ENCODE results near the gene NUP210. TPM values are rescaled to one million over a fixed set of nuclear protein-coding genes. Genes with fewer than 3 reads are reported as not detected.

Gene NUP210
- total and polyA plus RNA-seq, 2 of the 13 experiments (the other 11 are each of a cell fraction or from before 2014, with no cell fraction given), result 31.6 to 35.2 TPM

DNA sequence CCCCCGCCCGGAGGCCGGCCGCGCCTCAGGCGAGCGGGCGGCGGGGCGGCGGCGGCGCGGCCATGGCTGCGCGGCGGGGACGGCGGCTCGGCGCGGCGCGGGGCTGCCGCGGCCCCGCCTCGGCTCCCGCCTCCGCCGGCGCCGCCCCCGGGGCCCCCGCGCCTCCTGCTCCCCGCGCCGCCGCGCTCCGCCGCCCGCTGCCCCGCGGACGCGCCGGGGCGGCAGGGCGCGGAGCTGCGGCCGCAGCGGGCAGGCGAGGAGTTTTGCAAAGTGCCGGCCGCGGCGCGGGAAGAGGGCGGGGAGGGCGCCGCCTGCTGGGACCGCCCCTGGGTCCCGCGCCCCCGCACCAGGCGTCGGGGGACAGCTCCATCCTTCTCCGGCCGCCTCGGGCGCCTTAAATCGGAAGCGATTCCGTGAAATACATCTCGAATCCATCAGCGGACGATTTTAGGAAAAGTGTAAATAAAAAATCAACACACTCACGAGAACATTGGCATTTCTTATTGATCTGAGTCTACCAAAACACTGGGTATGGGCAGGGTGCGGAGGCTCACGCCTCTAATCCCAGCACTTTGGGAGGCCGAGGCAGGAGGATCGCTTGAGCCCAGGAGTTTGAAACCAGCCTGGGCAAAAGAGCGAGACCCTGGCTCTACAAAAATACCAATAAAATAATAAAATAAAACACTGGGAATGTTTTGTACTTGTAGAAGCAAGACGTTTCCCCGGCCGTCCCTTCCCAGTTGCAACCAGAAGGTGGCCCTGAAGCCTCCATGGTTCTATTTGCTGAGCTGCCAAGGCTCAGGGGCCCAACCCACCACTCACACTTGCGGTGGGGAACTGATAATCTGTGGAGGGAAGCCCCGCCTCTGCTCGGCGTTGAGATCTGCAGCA lies 136.9 kb downstream of the NUP210 start (continued):
- TF ChIP-seq, protein P1, sequence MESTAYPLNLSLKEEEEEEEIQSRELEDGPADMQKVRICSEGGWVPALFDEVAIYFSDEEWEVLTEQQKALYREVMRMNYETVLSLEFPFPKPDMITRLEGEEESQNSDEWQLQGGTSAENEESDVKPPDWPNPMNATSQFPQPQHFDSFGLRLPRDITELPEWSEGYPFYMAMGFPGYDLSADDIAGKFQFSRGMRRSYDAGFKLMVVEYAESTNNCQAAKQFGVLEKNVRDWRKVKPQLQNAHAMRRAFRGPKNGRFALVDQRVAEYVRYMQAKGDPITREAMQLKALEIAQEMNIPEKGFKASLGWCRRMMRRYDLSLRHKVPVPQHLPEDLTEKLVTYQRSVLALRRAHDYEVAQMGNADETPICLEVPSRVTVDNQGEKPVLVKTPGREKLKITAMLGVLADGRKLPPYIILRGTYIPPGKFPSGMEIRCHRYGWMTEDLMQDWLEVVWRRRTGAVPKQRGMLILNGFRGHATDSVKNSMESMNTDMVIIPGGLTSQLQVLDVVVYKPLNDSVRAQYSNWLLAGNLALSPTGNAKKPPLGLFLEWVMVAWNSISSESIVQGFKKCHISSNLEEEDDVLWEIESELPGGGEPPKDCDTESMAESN (CRISPR knock-in tag; conservative IDR thresholded peaks at IDR 0.05), result no peak
- no peak for TF ChIP-seq GTF2F1 (IDR thresholded peaks at IDR 0.05; ENCODE audit: low read length)
- TF ChIP-seq, protein P2, sequence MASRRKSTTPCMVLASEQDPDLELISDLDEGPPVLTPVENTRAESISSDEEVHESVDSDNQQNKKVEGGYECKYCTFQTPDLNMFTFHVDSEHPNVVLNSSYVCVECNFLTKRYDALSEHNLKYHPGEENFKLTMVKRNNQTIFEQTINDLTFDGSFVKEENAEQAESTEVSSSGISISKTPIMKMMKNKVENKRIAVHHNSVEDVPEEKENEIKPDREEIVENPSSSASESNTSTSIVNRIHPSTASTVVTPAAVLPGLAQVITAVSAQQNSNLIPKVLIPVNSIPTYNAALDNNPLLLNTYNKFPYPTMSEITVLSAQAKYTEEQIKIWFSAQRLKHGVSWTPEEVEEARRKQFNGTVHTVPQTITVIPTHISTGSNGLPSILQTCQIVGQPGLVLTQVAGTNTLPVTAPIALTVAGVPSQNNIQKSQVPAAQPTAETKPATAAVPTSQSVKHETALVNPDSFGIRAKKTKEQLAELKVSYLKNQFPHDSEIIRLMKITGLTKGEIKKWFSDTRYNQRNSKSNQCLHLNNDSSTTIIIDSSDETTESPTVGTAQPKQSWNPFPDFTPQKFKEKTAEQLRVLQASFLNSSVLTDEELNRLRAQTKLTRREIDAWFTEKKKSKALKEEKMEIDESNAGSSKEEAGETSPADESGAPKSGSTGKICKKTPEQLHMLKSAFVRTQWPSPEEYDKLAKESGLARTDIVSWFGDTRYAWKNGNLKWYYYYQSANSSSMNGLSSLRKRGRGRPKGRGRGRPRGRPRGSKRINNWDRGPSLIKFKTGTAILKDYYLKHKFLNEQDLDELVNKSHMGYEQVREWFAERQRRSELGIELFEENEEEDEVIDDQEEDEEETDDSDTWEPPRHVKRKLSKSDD (CRISPR knock-in tag; IDR thresholded peaks at IDR 0.05; ENCODE audit: low read depth), result no peak
- no peak; the same call in 1 of the 2 replicates for TF ChIP-seq GATAD2A (CRISPR knock-in tag; IDR thresholded peaks at IDR 0.05)
- TF ChIP-seq, protein P3, sequence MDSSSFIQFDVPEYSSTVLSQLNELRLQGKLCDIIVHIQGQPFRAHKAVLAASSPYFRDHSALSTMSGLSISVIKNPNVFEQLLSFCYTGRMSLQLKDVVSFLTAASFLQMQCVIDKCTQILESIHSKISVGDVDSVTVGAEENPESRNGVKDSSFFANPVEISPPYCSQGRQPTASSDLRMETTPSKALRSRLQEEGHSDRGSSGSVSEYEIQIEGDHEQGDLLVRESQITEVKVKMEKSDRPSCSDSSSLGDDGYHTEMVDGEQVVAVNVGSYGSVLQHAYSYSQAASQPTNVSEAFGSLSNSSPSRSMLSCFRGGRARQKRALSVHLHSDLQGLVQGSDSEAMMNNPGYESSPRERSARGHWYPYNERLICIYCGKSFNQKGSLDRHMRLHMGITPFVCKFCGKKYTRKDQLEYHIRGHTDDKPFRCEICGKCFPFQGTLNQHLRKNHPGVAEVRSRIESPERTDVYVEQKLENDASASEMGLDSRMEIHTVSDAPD (CRISPR knock-in tag; IDR thresholded peaks at IDR 0.05), result 0 out of 2 replicates have a peak, but pooled peaks have one; percentile 17
- 0 out of 2 replicates have a peak, but pooled peaks have one; percentile 25 for TF ChIP-seq ETV6 (CRISPR knock-in tag; conservative IDR thresholded peaks at IDR 0.05)
- 0 out of 2 replicates have a peak, but pooled peaks have one; percentile 28 for TF ChIP-seq ZNF263 (CRISPR knock-in tag; IDR thresholded peaks at IDR 0.05)
- TF ChIP-seq ZMYM3 (CRISPR knock-in tag; IDR thresholded peaks at IDR 0.05), result no peak; the same call in 1 of the 2 replicates
- TF ChIP-seq, protein P4, sequence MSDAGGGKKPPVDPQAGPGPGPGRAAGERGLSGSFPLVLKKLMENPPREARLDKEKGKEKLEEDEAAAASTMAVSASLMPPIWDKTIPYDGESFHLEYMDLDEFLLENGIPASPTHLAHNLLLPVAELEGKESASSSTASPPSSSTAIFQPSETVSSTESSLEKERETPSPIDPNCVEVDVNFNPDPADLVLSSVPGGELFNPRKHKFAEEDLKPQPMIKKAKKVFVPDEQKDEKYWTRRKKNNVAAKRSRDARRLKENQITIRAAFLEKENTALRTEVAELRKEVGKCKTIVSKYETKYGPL (CRISPR knock-in tag; IDR thresholded peaks at IDR 0.05), result no peak
- TF ChIP-seq ZNF329 (CRISPR knock-in tag; IDR thresholded peaks at IDR 0.05; ENCODE audit: low read depth), result no peak
- TF ChIP-seq SMARCE1 (IDR thresholded peaks at IDR 0.05; ENCODE audit: borderline replicate concordance), result no peak
- 0 out of 2 replicates have a peak, but pooled peaks have one; percentile 20 for TF ChIP-seq TAF1 (CRISPR knock-in tag; IDR thresholded peaks at IDR 0.05)
- 0 out of 2 replicates have a peak, but pooled peaks have one; percentile 21 for TF ChIP-seq IRX3 (CRISPR knock-in tag; IDR thresholded peaks at IDR 0.05; ENCODE audit: borderline replicate concordance, low read depth)
- TF ChIP-seq ZFP41 (CRISPR knock-in tag; IDR thresholded peaks at IDR 0.05; ENCODE audit: borderline replicate concordance), result no peak
- no peak for TF ChIP-seq ZNF253 (CRISPR knock-in tag; IDR thresholded peaks at IDR 0.05; ENCODE audit: borderline replicate concordance)
- TF ChIP-seq SIX1 (CRISPR knock-in tag; IDR thresholded peaks at IDR 0.05; ENCODE audit: borderline replicate concordance), result no peak
- TF ChIP-seq POLR2AphosphoS5 (IDR thresholded peaks at IDR 0.05; ENCODE audit: low read depth, low read length), result no peak
- TF ChIP-seq HMG20A (CRISPR knock-in tag; IDR thresholded peaks at IDR 0.05; ENCODE audit: borderline replicate concordance), result no peak

Data from HepG2 (cell line).